Activated T-cell treated with anti-CD3 and anti-CD28 coated beads, Interleukin-2, amount 50 U/mL, for 4 hours (primary cell): Measurements from ENCODE around the gene EPB41L3. TPM values are rescaled to one million over a fixed set of nuclear protein-coding genes. Genes with fewer than 3 reads are reported as not detected.
"Not testable (repeated sequence)": the region's sequence is repeated elsewhere in the genome, so short reads cannot be mapped to it uniquely, and the experiment has no call there.

Experiments used
- ATAC-seq, 2 donors: fragments of 200-7000 bp; cut with Tn5 transposase; one replicate each; pipeline ENCODE4 v1.10.0; 2021
- DNase-seq: peaks from one replicate; pipeline ENCODE4 v3.0.0-alpha.2; 2020
- H3K27me3 Mint-ChIP-seq: one replicate; pipeline ENCODE4 v1.8.0; 2021; ENCODE audit warnings: low read depth, mixed read lengths
- H3K36me3 Mint-ChIP-seq: one replicate; pipeline ENCODE4 v1.8.0; 2022; ENCODE audit warnings: mixed read lengths; ENCODE audit not compliant: insufficient read depth
- H3K4me1 Mint-ChIP-seq: one replicate; pipeline ENCODE4 v1.8.0; 2021; ENCODE audit warnings: low read depth, mixed read lengths
- H3K4me3 Mint-ChIP-seq: one replicate; pipeline ENCODE4 v1.8.0; 2021; ENCODE audit warnings: mild to moderate bottlenecking, moderate library complexity, mixed read lengths
- H3K9me3 Mint-ChIP-seq: one replicate; pipeline ENCODE4 v1.8.0; 2021; ENCODE audit warnings: mixed read lengths
- total RNA-seq, 3 donors: library from RNA; stranded (reverse); gene quantifications; one replicate each; pipeline ENCODE4 v1.2.1, GENCODE V29; 2021

EPB41L3 gene
- 1 to 10 TPM in 1 of 3 donors, under 1 TPM in 2; 0.25 to 1.1 (median 0.57) TPM for total RNA-seq

DNA sequence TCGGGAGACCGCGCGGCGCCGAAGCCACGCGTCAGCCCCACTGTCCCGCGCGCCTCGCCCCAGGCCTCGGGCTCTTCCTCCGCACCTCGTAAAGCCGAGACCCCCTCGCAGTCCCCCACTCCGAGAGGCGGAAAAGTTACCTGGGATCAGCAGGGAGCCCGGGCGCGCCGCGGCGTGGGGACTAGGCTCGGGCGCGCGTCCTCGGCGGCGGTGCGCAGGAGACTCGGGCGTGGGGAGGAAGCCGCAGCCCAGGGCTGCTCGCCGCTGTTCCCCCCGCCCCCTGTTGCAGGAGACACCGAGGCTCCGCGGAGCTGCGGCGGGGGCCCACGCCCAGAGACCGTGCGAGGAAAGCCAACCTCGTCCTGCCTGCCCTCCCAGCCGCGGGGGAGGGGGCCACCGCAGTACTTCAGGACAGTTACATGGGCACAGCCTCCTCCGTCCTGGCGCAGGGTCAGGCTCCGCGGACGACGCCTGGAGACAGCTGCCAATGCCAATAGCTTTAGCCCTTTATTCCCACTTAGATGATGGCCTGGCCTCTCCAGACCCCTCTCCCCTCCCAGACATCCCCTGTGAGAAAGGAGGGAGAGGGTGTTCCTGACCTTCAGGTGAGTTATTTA, at the start of gene EPB41L3:
Gene EPB41L3 (minus strand): TSS at position 225 of the 617 bp plus-strand sequence. CDS start 54,814 bp downstream, outside the sequence.
- H3K4me3 Mint-ChIP-seq = no peak within 1 kb of the TSS
- H3K4me1 Mint-ChIP-seq = peaks cover 3% of the 10 kb centered on the region
- DNase-seq (no peak), ATAC-seq (peak in 1 of 2 donors; percentile 28)
- H3K27me3 Mint-ChIP-seq = peaks cover 43% of the 10 kb centered on the region
- H3K9me3 Mint-ChIP-seq = no peaks in the 10 kb centered on the region
- no peaks in the 10 kb centered on the region for H3K36me3 Mint-ChIP-seq

DNA sequence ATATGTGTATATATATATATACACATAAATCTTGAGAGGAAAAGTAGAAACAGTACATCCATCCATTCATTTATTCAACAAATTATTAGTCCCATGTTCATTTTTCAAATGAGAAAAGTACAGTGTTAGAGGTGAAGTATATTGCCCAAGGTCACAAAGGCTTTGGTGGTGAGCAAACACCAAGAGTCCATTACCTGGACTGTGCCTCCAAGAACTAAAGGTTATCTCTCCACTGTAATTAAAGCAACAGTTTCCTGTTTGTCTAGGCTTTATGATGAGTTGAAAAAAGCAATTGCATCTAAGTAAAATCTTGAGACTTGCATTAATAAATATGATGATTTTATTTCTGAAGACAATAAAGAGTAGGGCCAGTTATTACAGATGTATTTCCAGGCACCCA, 44.7 kb upstream of the EPB41L3 start:
- Mint-ChIP-seq H3K27me3 (no peaks in the 10 kb centered on the region), H3K9me3 (peaks cover 19% of the 10 kb centered on the region), H3K4me3 (no peak overlapping the region), H3K4me1 (no peaks in the 10 kb centered on the region), H3K36me3 (no peaks in the 10 kb centered on the region)
- no peak for ATAC-seq
- no peak for DNase-seq

DNA sequence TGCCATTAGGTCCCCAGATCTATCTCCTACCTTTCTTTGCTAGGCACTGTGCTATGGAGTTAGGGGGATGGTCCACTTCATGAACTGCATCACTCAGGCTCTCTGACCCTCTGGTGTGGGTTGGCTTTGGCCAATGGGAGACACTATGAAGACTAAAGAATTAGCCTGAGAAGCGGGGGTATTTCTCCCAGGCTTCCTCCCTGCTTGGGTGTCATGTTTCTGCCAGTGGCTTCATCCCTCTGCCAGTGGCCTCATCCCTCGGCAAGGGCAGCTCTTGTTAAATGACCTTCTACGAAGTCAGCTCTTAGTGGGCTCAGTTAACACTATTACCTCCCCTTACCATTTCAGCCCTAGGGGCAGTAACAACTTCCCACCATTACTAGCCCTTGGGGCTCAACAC, 41.9 kb upstream of the EPB41L3 start:
- no peak for DNase-seq
- Mint-ChIP-seq H3K27me3 (peaks cover 3% of the 10 kb centered on the region), H3K36me3 (no peaks in the 10 kb centered on the region), H3K9me3 (peaks cover 4% of the 10 kb centered on the region), H3K4me3 (no peak overlapping the region), H3K4me1 (no peaks in the 10 kb centered on the region)
- no peak for ATAC-seq

GRCh38 chr18:5584746-5585417, 41.1 kb upstream of the EPB41L3 start:
- Mint-ChIP-seq H3K36me3 (no peaks in the 10 kb centered on the region), H3K27me3 (peaks cover 3% of the 10 kb centered on the region), H3K9me3 (no peaks in the 10 kb centered on the region), H3K4me3 (no peak overlapping the region), H3K4me1 (no peaks in the 10 kb centered on the region)
- ATAC-seq = no peak
- no peak for DNase-seq

DNA sequence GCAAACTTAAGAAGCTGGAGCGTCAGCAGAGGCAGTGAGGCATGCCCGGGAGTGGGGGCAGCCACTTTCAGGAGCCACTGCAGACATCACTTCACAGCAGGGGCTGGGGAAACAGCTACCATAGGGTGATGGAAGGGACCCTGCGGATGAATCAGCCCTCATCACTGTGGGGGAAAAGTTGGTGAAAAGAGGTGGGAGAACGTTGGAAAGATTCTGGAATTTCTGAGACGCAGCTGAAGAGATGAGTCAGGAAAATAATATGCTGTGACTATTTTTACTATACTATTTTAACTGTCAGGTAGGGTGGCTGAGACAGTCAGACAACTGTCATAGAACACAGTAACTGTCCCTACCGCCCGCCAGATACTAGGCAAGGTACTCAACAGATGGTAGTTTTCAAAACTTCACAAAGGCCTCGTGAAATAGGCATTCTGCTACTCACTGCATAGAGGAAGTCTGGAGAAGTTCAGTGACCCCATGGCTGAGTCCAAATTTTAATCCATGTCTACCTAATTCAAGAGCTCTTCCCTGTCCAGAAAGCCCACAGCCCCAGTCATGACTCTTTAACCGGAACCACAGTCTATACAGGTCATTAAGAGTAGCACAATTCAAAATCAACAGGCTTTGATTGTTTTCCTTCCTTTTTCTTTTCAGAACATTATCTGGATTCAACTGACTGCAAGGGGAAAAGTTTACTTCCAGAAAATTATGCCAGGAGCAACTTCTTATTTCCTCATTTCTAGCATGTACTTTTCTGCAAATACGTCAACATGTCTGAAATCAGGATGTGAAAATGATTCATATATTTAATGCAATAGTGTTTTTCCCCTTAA, 39.3 kb upstream of the EPB41L3 start:
- no peak overlapping the region for H3K4me3 Mint-ChIP-seq
- DNase-seq = no peak
- peaks cover 3% of the 10 kb centered on the region for H3K27me3 Mint-ChIP-seq
- no peaks in the 10 kb centered on the region for H3K4me1 Mint-ChIP-seq
- ATAC-seq = no peak
- H3K36me3 Mint-ChIP-seq = no peaks in the 10 kb centered on the region
- H3K9me3 Mint-ChIP-seq = no peaks in the 10 kb centered on the region

GRCh38 chr18:5582076-5582475, 38.3 kb upstream of the EPB41L3 start:
- Mint-ChIP-seq H3K4me3 (no peak overlapping the region), H3K9me3 (no peaks in the 10 kb centered on the region), H3K36me3 (no peaks in the 10 kb centered on the region), H3K27me3 (peaks cover 3% of the 10 kb centered on the region), H3K4me1 (no peaks in the 10 kb centered on the region)
- DNase-seq = no peak
- no peak for ATAC-seq

GRCh38 chr18:5574843-5575242, 31.0 kb upstream of the EPB41L3 start:
- no peak for ATAC-seq
- H3K9me3 Mint-ChIP-seq = no peaks in the 10 kb centered on the region
- DNase-seq = no peak
- peaks cover 7% of the 10 kb centered on the region for H3K27me3 Mint-ChIP-seq
- H3K4me1 Mint-ChIP-seq = no peaks in the 10 kb centered on the region
- no peaks in the 10 kb centered on the region for H3K36me3 Mint-ChIP-seq
- H3K4me3 Mint-ChIP-seq = no peak overlapping the region

DNA sequence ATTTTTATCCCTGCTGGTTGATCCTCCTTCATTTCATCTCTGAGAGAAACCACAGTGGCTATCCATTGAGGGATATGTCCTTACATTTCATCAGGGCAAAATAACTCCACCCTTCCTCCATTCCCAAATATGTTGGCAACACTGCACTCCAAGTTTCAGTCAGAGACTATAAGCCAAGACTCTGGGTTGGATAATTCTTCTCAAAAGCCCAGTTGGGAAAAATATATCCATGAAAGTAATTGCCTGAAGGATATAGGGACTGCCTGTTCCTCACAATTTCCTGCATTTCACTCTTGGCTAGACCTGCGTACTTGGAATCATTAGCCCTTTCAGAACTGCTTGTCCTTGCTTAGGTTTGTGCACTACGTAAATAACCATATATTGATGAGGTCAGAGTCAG, 27.9 kb upstream of the EPB41L3 start:
- ATAC-seq = no peak
- no peaks in the 10 kb centered on the region for H3K9me3 Mint-ChIP-seq

GRCh38 chr18:5570613-5571012, 26.8 kb upstream of the EPB41L3 start:
- not testable (repeated sequence) for H3K36me3 Mint-ChIP-seq, DNase-seq, H3K4me3 Mint-ChIP-seq, ATAC-seq, H3K9me3 Mint-ChIP-seq, H3K27me3 Mint-ChIP-seq, H3K4me1 Mint-ChIP-seq

More for the DNA sequence above, 27.9 kb upstream of the EPB41L3 start:
- H3K4me3 Mint-ChIP-seq = no peak overlapping the region
- no peaks in the 10 kb centered on the region for H3K36me3 Mint-ChIP-seq
- no peaks in the 10 kb centered on the region for H3K4me1 Mint-ChIP-seq
- DNase-seq = no peak
- peaks cover 5% of the 10 kb centered on the region for H3K27me3 Mint-ChIP-seq

DNA sequence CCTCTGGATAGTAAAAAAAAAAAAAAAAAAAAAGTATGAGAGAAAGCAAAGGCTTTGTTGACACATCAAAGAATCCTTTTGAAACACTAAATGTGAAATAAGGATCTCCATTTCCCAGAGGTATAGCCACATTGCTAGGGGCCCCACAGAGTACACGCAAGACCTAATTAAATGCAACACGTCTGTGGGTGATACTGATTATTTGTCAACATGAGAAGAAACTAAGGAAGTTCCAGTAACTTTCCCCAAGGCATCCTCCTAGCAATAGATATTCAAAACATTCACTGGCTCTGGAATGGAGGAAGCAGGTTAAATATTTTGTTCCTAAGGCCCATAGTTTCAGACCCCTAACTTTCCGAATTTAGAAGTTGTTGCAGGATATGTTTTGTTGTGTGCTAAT, 24.6 kb upstream of the EPB41L3 start:
- Mint-ChIP-seq H3K27me3 (no peaks in the 10 kb centered on the region), H3K4me3 (no peak overlapping the region), H3K9me3 (no peaks in the 10 kb centered on the region), H3K36me3 (no peaks in the 10 kb centered on the region), H3K4me1 (no peaks in the 10 kb centered on the region)
- DNase-seq = no peak
- ATAC-seq = no peak

DNA sequence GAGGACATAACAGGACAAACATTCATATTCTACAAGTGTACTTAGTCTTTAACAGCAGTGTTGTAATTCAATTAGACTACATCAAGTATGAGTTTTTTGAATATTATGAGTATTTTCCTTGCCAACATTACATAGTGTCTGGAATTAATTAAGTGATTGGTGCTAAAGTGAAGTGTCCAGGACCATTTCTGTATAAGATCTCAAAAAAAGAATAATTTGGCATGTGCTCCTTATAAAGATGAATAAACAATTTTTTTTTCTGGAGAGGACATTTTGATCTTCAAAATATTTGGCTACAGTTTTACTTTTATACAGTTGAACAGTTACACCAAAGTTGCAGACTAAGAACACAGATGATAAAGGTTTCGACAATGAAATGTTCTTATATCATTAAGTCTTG, 15.1 kb upstream of the EPB41L3 start:
- H3K9me3 Mint-ChIP-seq = no peaks in the 10 kb centered on the region
- H3K27me3 Mint-ChIP-seq = peaks cover 3% of the 10 kb centered on the region
- H3K4me3 Mint-ChIP-seq = no peak overlapping the region
- DNase-seq = no peak
- no peak for ATAC-seq
- H3K4me1 Mint-ChIP-seq = no peaks in the 10 kb centered on the region
- no peaks in the 10 kb centered on the region for H3K36me3 Mint-ChIP-seq

- peaks cover 4% of the 10 kb centered on the region for H3K27me3 Mint-ChIP-seq
- H3K9me3 Mint-ChIP-seq = no peaks in the 10 kb centered on the region
- DNase-seq = no peak
- H3K4me1 Mint-ChIP-seq = no peaks in the 10 kb centered on the region
- no peaks in the 10 kb centered on the region for H3K36me3 Mint-ChIP-seq
- no peak for ATAC-seq
- H3K4me3 Mint-ChIP-seq = no peak overlapping the region
These were observed 12.6 kb upstream of the EPB41L3 start for GRCh38 chr18:5556310-5556974.

- H3K4me1 Mint-ChIP-seq = no peaks in the 10 kb centered on the region
- no peaks in the 10 kb centered on the region for H3K9me3 Mint-ChIP-seq
- no peak overlapping the region for H3K4me3 Mint-ChIP-seq
- DNase-seq (no peak), ATAC-seq (no peak)
- H3K27me3 Mint-ChIP-seq = peaks cover 2% of the 10 kb centered on the region
- H3K36me3 Mint-ChIP-seq = no peaks in the 10 kb centered on the region
These were observed 10.8 kb upstream of the EPB41L3 start for GRCh38 chr18:5554629-5555028.

GRCh38 chr18:5546660-5547059, 2.9 kb upstream of the EPB41L3 start:
- H3K4me3 Mint-ChIP-seq = no peak overlapping the region
- ATAC-seq = no peak
- no peaks in the 10 kb centered on the region for H3K36me3 Mint-ChIP-seq
- peaks cover 3% of the 10 kb centered on the region for H3K4me1 Mint-ChIP-seq
- H3K27me3 Mint-ChIP-seq = peaks cover 32% of the 10 kb centered on the region
- no peaks in the 10 kb centered on the region for H3K9me3 Mint-ChIP-seq
- no peak for DNase-seq
